Stimulated activated memory B cell treated with anti-CD40 and anti-IgM and Interleukin-4, amounts not matched to agents 10 μg/mL and 1 μg/mL and 100 μg/mL, for 72 hours (primary cell): Measurements from ENCODE around the gene ZNF750.

Source experiments
- ATAC-seq: fragments of 150-1000 bp; cut with Tn5 transposase; 2 replicates; pipeline ENCODE4 v1.10.0; 2021
- H3K27ac Mint-ChIP-seq: one replicate; pipeline ENCODE4 v1.8.0; 2022; ENCODE audit warnings: mild to moderate bottlenecking, mixed read lengths
- H3K27me3 Mint-ChIP-seq: one replicate; pipeline ENCODE4 v1.8.0; 2022; ENCODE audit warnings: mixed read lengths
- H3K36me3 Mint-ChIP-seq: one replicate; pipeline ENCODE4 v1.8.0; 2022; ENCODE audit warnings: mixed read lengths
- H3K4me1 Mint-ChIP-seq: one replicate; pipeline ENCODE4 v1.8.0; 2022; ENCODE audit warnings: mixed read lengths
- H3K4me3 Mint-ChIP-seq: one replicate; pipeline ENCODE4 v1.8.0; 2022; ENCODE audit warnings: mild to moderate bottlenecking, moderate library complexity, mixed read lengths
- H3K9me3 Mint-ChIP-seq: one replicate; pipeline ENCODE4 v1.8.0; 2022; ENCODE audit warnings: mixed read lengths

Gene ZNF750

GRCh38 chr17:82854226-82854625 lies 14.4 kb upstream of the ZNF750 start:
- Mint-ChIP-seq H3K9me3 (no peaks in the 10 kb centered on the region), H3K27ac (no peak overlapping the region)

GRCh38 chr17:82851381-82851780 lies 11.6 kb upstream of the ZNF750 start:
- ATAC-seq, result no peak
- no peak overlapping the region for H3K4me3 Mint-ChIP-seq
- H3K4me1 Mint-ChIP-seq, result peaks cover 15% of the 10 kb centered on the region
- H3K27ac Mint-ChIP-seq, result no peak overlapping the region
- H3K36me3 Mint-ChIP-seq, result peaks cover 37% of the 10 kb centered on the region
- H3K9me3 Mint-ChIP-seq, result no peaks in the 10 kb centered on the region
- no peaks in the 10 kb centered on the region for H3K27me3 Mint-ChIP-seq

More at GRCh38 chr17:82854226-82854625, 14.4 kb upstream of the ZNF750 start:
- H3K27me3 Mint-ChIP-seq, result no peaks in the 10 kb centered on the region
- no peak overlapping the region for H3K4me3 Mint-ChIP-seq
- ATAC-seq, result no peak
- peaks cover 35% of the 10 kb centered on the region for H3K36me3 Mint-ChIP-seq
- peaks cover 12% of the 10 kb centered on the region for H3K4me1 Mint-ChIP-seq

GRCh38 chr17:82849076-82849945 lies 9.5 kb upstream of the ZNF750 start:
- ATAC-seq, result no peak
- Mint-ChIP-seq H3K27ac (peak overlapping the region; percentile 8), H3K4me3 (no peak overlapping the region), H3K27me3 (no peaks in the 10 kb centered on the region), H3K4me1 (peaks cover 15% of the 10 kb centered on the region), H3K36me3 (peaks cover 40% of the 10 kb centered on the region), H3K9me3 (no peaks in the 10 kb centered on the region)

- H3K4me3 Mint-ChIP-seq, result no peak overlapping the region
- H3K27me3 Mint-ChIP-seq, result no peaks in the 10 kb centered on the region
- H3K27ac Mint-ChIP-seq, result no peak overlapping the region
- no peak for ATAC-seq
- H3K4me1 Mint-ChIP-seq, result peaks cover 15% of the 10 kb centered on the region
- no peaks in the 10 kb centered on the region for H3K9me3 Mint-ChIP-seq
- peaks cover 30% of the 10 kb centered on the region for H3K36me3 Mint-ChIP-seq
Measured at GRCh38 chr17:82848022-82848592, 8.3 kb upstream of the ZNF750 start.

GRCh38 chr17:82846061-82846691 lies 6.4 kb upstream of the ZNF750 start:
- peaks cover 15% of the 10 kb centered on the region for H3K4me1 Mint-ChIP-seq
- H3K9me3 Mint-ChIP-seq, result no peaks in the 10 kb centered on the region
- H3K4me3 Mint-ChIP-seq, result no peak overlapping the region
- no peaks in the 10 kb centered on the region for H3K27me3 Mint-ChIP-seq
- H3K27ac Mint-ChIP-seq, result no peak overlapping the region
- peaks cover 27% of the 10 kb centered on the region for H3K36me3 Mint-ChIP-seq
- no peak for ATAC-seq

GRCh38 chr17:82845163-82845807 lies 5.5 kb upstream of the ZNF750 start:
- Mint-ChIP-seq H3K27me3 (no peaks in the 10 kb centered on the region), H3K27ac (no peak overlapping the region), H3K4me1 (peaks cover 9% of the 10 kb centered on the region), H3K4me3 (no peak overlapping the region), H3K36me3 (peaks cover 27% of the 10 kb centered on the region), H3K9me3 (no peaks in the 10 kb centered on the region)
- ATAC-seq, result no peak

- Mint-ChIP-seq H3K36me3 (peaks cover 27% of the 10 kb centered on the region), H3K9me3 (no peaks in the 10 kb centered on the region), H3K4me3 (no peak overlapping the region), H3K27me3 (no peaks in the 10 kb centered on the region), H3K4me1 (peaks cover 9% of the 10 kb centered on the region), H3K27ac (no peak overlapping the region)
- ATAC-seq, result peak; percentile 46
Measured at GRCh38 chr17:82844796-82845162, 5.0 kb upstream of the ZNF750 start.

GRCh38 chr17:82843904-82844680 lies 4.3 kb upstream of the ZNF750 start:
- Mint-ChIP-seq H3K27me3 (no peaks in the 10 kb centered on the region), H3K4me3 (no peak overlapping the region), H3K9me3 (no peaks in the 10 kb centered on the region), H3K4me1 (peaks cover 3% of the 10 kb centered on the region), H3K36me3 (peaks cover 22% of the 10 kb centered on the region), H3K27ac (peak overlapping the region; percentile 39)
- no peak for ATAC-seq

GRCh38 chr17:82841921-82842596 lies 2.2 kb upstream of the ZNF750 start:
- no peak overlapping the region for H3K27ac Mint-ChIP-seq

GRCh38 chr17:82840431-82840831 lies 609 bp upstream of the ZNF750 start:
- no peak overlapping the region for H3K27ac Mint-ChIP-seq
- no peak for ATAC-seq
- peaks cover 9% of the 10 kb centered on the region for H3K36me3 Mint-ChIP-seq
- H3K4me3 Mint-ChIP-seq, result no peak overlapping the region
- no peaks in the 10 kb centered on the region for H3K4me1 Mint-ChIP-seq
- no peaks in the 10 kb centered on the region for H3K9me3 Mint-ChIP-seq
- no peaks in the 10 kb centered on the region for H3K27me3 Mint-ChIP-seq

More at GRCh38 chr17:82841921-82842596, 2.2 kb upstream of the ZNF750 start:
- H3K4me3 Mint-ChIP-seq, result no peak overlapping the region
- ATAC-seq, result peak; percentile 5
- no peaks in the 10 kb centered on the region for H3K9me3 Mint-ChIP-seq
- no peaks in the 10 kb centered on the region for H3K4me1 Mint-ChIP-seq
- peaks cover 19% of the 10 kb centered on the region for H3K36me3 Mint-ChIP-seq
- H3K27me3 Mint-ChIP-seq, result no peaks in the 10 kb centered on the region

GRCh38 chr17:82838386-82839063 lies 1.3 kb downstream of the ZNF750 start:
- H3K27me3 Mint-ChIP-seq, result no peaks in the 10 kb centered on the region
- no peak overlapping the region for H3K27ac Mint-ChIP-seq
- H3K4me3 Mint-ChIP-seq, result no peak overlapping the region
- H3K9me3 Mint-ChIP-seq, result no peaks in the 10 kb centered on the region
- H3K36me3 Mint-ChIP-seq, result peaks cover 6% of the 10 kb centered on the region
- no peak for ATAC-seq
- no peaks in the 10 kb centered on the region for H3K4me1 Mint-ChIP-seq

- no peak for ATAC-seq
- H3K9me3 Mint-ChIP-seq, result no peaks in the 10 kb centered on the region
- peaks cover 13% of the 10 kb centered on the region for H3K36me3 Mint-ChIP-seq
- no peaks in the 10 kb centered on the region for H3K27me3 Mint-ChIP-seq
- H3K4me3 Mint-ChIP-seq, result no peak overlapping the region
- no peaks in the 10 kb centered on the region for H3K4me1 Mint-ChIP-seq
- peak overlapping the region; percentile 1 for H3K27ac Mint-ChIP-seq
Measured at GRCh38 chr17:82837586-82838320, 2.1 kb downstream of the ZNF750 start.

GRCh38 chr17:82836823-82837357 lies 2.9 kb downstream of the ZNF750 start:
- no peak overlapping the region for H3K4me3 Mint-ChIP-seq
- no peak overlapping the region for H3K27ac Mint-ChIP-seq
- H3K36me3 Mint-ChIP-seq, result peaks cover 15% of the 10 kb centered on the region
- no peak for ATAC-seq
- no peaks in the 10 kb centered on the region for H3K27me3 Mint-ChIP-seq
- no peaks in the 10 kb centered on the region for H3K9me3 Mint-ChIP-seq
- no peaks in the 10 kb centered on the region for H3K4me1 Mint-ChIP-seq
